GM18505 (cell line): ENCODE results near the gene STARD3.
"Not testable (repeated sequence)": the region's sequence is repeated elsewhere in the genome, so short reads cannot be mapped to it uniquely, and the experiment has no call there.

Source experiments
- ATAC-seq: cut with Tn5 transposase; IDR thresholded peaks from one replicate; pipeline ENCODE4 v1.9.1; 2021; ENCODE audit not compliant: unreplicated experiment
- POLR2A ChIP-seq: IDR thresholded peaks from 4 replicates; pipeline ENCODE4 v1.6.1; 2011; ENCODE audit warnings: borderline replicate concordance; ENCODE audit not compliant: insufficient read depth, insufficient read length; ENCODE audit errors: extremely low read depth

STARD3 gene

DNA sequence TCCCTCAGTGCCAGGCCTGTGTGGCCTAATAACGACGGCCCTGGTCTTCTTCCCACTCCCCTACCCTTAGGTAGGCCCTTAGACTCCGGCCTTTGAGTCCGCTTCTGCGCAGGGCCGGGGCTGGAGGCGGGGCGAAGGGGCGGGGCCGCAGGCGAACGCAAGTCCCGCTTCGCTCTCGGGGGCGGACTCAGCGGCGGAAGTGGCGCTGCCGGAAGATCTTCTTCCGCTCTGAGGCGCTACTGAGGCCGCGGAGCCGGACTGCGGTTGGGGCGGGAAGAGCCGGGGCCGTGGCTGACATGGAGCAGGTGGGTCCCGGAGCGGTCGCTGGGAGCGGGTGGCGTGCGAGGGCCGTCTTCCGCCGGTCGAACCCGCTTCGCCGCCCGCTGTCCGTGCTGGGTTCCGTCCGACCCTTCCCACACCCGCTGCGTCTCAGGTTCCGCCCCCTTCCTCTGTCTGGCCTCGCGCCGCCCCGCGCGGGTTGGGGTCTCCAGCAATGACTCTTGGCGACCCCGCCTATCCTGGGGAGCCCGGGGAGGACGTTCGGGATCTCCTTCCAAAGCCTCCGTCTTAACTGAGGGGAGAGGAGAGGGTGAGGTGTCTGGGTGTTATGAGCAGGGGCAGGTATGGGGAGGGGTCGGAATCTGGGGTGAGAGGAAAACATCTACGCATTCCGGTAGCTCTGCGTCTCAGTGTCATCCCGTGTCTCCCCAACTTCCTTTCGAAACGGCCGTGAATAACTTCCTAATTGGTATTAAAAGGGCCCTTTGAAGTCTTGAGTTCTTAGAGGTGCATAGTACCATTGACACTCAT lies at the start of gene STARD3:
TSS of gene STARD3 (plus strand) at position 218 of the 810 bp plus-strand sequence. CDS start 16,388 bp downstream, outside the sequence.
- peak; percentile 80 for ATAC-seq
- peak; percentile 78 for TF ChIP-seq POLR2A

DNA sequence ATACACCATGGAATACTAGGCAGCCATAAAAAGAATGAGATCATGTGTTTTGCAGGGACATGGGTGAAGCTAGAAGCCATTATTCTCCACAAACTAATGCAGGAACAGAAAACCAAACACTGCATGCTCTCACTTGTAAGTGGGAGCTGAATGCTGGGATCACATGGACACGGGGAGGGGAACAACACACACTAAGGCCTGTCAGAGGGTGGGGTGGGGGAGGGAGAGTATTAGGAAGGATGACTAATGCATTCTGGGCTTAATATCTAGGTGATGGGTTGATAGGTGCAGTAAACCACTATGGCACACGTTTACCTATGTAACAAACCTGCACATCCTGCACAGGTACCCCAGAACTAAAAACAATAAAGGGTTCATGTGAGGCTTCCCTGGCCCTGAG lies 46.8 kb upstream of the STARD3 start:
- not testable (repeated sequence) for ATAC-seq

DNA sequence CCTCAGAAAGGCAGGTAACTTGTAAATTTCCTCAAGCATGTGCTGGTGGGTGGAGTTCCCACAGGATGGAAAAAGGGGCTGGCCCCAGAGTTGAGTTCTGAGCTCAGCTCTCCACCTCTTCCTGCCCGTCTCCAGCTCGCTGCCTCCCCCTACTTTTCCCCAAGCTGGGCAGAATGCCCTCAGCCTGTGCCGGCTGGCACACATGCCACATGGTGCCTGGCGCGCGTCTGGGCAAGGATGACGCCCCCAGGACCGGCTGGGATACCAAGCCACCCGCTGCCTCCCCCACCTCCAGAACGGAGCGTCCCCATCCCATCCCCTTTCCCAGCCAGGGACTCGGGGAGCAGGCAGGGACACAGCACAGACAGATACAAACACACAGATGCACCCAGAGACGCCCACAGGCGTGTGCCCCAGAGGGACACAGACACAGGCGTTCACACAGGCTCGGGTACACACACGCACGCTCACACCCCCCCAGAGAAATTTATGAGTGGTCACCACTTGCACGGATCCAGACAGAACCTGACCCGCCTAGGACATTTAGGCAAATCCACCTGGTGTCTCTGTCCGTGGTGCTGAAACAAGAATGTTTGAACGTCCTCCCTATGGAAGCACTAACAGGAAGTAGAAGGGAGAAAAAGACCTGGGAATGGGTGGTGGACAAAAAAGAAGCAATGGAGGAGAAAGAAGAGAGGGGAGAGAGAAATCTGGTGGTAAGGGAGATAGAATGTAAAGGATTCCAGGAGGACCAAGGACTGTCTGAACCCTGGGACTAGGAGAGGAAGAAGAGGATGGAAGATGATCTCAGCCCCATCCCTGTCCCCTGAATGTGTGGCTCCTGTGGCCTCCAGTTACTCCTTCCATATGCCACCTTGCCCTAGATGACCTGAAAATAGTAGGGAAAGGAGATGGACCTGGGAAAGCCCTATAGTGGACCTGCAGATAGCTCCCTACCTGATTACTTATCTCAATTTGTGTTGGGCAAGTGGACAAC lies 44.7 kb upstream of the STARD3 start:
- no peak for TF ChIP-seq POLR2A
- ATAC-seq: no peak

DNA sequence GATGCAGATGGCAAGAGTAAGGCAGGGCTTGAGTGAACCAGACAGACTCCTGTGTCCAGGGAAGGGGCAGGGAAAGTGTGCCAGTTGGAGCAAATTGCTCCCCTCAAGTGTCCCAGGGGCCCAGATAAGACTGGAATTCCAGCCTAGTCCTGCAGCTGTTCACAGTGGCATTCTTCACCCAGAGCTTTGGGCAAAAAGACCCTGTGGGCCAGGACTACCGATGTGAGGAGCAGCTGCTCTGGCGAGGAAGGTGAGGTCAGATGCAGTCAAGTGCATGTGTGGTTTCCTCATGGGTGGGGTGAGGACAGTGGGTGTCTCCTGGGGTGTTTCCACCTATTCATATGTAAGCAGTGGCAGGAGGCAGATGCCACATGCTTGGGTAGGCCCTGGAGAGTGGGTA lies 43.6 kb upstream of the STARD3 start:
- no peak for TF ChIP-seq POLR2A
- ATAC-seq: no peak

DNA sequence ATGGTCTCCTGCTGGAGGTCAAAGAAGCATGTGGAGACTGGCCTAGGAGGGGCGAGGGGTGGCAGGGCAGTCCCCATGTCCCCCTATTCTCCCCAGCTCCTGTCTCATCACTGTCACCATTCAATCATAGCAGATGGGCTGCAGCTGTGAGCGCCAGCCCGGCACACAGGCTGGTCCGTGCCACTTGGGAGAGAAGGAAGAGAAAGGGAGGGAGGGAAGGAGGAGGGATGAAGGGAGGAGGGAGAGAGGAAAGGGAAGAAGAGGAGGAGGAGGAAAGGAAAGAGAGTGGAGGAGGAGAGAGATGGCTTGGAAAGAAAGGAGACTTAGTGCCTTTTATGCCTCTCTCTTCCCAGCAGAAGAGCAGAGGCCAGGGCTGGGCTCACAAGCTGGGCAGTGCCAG lies 41.6 kb upstream of the STARD3 start:
- no peak for TF ChIP-seq POLR2A
- ATAC-seq: no peak

DNA sequence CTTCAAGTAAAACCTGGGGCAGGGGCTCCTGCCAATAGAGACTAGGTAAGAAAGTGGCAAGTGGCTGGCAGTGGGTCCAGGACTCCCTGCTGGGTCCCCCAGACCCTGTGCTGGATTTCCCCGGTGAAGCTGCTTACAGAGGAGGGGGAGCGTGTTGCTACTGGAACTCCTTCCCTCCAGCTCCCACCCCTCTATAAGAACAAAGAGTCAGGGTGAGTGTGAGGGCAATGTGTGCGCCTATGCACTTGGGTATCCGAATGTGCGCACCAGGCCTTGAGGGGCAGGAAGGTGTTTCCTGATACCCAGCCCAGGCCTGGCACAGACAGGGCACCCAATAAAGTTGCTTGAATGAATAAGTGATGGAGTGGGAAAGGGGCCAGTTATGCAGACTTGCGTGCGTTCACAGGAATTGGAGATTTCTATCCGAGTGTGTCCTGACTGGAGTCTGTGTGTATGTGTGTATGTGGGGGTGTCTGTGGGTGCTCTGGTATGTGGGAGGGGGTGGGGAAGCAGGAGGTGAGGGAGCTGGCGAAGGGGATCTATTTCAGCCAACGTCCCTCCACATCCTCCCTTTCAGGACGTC lies 40.9 kb upstream of the STARD3 start:
- no peak for ATAC-seq

DNA sequence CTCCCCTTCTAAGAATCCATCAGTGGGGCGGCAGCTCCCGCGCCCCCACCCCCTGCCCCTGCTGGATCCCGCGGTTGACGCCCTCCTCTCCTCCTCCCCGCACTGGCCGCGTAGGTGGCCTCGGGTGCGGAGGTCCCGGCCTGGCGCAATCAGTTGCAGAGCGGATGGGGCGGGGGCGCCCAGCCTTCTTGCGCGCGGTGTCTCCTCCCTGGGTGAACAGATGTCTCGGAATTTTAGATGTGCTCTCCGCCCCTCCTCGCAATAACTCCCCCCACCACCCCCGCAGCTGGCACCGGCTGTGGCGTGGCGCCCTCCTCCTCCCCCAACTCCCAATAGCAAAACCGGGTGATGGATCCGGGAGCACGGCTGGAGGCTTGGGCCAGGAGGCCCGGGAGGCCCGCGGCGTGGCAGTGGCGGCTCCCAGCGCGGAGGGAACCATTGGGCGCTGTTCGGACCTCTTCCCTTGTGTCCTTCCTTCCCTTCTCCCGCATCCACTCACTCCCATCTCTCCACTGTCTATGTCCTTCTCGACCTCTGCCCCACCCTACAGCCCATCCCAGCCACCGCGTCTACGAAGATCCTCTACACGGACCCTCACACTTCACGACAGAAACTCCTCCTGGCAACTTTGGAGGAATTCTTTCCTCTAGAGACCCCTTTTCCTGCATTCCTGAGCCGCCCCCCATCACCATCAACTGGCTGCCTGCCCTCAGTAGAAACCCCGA lies 40.2 kb upstream of the STARD3 start:
- no peak for ATAC-seq
- TF ChIP-seq POLR2A: no peak

More for the DNA sequence above, 40.9 kb upstream of the STARD3 start:
- TF ChIP-seq POLR2A: no peak

DNA sequence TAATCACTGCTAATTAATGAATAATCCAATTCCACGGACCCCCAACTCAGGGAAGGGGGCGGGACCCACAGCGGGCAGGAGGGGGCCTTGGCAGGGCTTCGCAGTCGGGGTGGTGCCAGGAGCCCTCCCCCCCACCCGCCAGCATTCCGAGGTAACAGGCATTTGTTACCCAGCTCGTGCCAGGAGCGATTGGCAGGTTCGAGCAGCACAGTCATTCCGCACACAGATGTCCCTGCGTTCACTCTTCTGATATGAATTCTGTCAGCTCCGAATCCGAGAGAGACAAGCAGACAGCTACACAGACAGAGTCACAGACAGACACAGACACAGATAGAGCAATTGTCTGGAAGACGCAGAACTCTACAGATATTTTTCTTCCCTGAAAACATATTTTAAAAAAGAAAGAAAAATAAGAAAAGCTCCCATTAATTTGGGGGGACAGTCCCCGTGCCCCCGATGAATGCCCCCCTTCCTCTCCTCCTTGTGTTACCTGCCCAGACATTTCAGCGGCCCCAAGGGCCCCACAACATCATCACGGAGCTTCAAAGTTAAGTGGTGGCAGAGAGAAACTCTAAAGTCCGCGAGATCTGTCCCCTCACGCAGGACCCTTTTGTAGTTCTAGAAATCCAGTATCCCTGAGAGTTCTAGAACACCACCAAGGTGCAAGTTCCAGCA lies 39.4 kb upstream of the STARD3 start:
- no peak for TF ChIP-seq POLR2A
- ATAC-seq: no peak

DNA sequence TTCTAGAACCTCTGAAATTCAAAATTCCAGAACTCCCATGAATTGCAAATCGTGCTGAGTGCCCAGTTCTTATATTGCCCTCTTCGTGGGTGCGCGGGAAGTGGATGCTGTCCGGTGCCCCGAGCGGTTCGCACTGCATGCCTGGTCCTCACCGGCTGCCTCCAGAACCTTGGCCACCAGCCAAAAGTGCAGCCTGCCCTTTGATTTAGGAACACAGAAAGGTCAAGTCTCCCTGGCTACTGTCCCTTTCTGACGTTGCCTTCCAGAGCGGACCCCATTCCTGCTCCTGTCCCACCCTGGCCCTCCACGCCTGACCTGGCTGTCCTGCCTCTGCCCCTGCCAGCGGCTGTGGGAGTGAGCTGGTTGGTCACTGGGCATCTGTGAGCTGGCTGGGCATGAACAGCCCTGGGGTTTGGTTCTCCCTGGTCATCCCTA lies 38.9 kb upstream of the STARD3 start:
- no peak for TF ChIP-seq POLR2A
- no peak for ATAC-seq

DNA sequence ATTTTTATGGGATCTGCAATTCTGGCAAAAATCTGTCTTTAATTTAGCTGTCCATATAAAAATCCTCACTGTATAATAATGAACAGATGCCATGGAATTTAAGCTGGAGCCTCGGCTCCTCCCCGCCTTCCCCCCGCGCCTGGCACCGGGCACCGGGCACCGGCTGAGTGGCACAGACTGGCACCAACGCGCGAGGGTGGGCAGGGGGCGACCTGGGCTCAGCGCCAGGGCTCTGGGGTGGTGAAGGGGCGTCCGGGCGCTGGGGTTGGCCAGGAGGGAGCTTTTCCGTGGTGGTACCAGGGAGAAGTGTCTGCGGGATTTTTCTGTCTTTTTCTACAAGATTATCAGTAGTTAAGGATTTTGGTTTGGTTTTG lies 38.3 kb upstream of the STARD3 start:
- TF ChIP-seq POLR2A: no peak
- ATAC-seq: no peak

DNA sequence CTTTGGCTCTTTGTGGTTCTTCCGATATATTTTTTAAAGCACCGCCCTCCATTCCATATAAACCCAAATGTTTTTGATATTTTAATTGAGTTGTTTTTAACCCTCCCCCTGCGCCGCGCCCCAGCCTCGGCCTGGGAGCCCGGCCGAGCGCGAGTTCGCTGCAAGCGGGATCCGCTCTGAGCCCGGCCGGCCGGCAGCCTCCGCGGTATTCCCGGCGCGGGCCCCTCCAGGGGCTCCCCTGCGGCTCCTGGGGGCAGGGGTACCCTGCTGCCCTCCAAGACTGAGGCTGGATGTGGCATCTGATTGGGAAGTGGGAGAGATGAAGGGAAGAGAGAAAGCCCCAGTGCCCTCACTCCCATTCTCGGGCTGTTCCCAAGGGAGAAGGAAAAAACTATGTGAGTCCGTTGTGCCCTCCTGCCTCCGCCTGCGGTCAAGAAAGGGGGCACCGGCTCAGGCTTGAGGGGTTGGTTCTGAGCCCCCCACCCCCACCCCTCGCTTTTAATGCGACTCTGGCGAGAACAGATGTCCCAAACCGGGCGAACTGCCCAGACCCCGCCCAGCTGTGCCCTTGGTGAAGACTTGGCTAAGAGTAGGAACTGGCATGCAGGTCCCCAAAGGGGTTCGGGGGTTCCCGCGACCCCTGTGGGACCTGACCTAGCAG lies 37.8 kb upstream of the STARD3 start:
- TF ChIP-seq POLR2A: no peak

More for the DNA sequence above, 37.8 kb upstream of the STARD3 start:
- no peak for ATAC-seq
